ENCODE measurements around the gene ARID1B.
A peak's percentile ranks its signal among the peaks of the same experiment; 100 is the strongest.

The ARID1B gene

DNA sequence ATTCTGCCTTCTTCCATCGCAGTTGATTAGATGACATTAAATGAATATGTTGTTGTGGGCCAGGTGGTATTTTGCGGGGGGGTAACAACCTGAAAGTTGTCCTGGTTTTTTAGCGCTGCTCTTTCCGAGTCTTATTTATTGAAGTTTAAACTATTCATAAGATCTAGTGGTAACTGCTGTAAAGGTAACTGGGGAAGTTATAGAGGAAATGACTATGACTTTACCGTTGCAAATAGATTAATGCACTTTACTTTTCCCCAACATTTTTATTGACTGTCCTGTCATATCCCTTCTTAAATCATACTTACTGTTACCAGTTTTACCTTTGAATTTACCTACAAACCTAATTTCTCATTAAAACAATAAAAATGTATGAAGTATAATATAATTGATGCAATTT is 173.4 kb downstream of the ARID1B start:
- H3K9me3 ChIP-seq (ENCODE audit: control extremely low read depth in 1 of 5, control insufficient read depth in 4 of 5, insufficient read depth in 2 of 5, low read depth in 1 of 5, low read length in 4 of 5), result no peaks in the 10 kb centered on the region
- H3K4me1 ChIP-seq (ENCODE audit: control extremely low read depth in 1 of 4, control insufficient read depth in 4 of 4, insufficient read depth in 4 of 4, low read length in 3 of 4), result peaks cover 22 to 50% (median 32%) of the 10 kb centered on the region in 4 experiments
- DNase-seq, result peak in 2 of 3 donors; percentile 54 to 73
- CTCF ChIA-PET, result interaction anchor here (1.8 kb wide), 1 partner anchor 35 kb away, joined by 7 read pairs; no protein-coding TSS in a partner anchor
- no peaks in the 10 kb centered on the region for H3K36me3 ChIP-seq (ENCODE audit: control insufficient read depth in 4 of 4, insufficient read depth in 4 of 4, low read length in 3 of 4)
- no peaks in the 10 kb centered on the region for H3K27me3 ChIP-seq (replicated peaks in 2 of 5; ENCODE audit: control insufficient read depth in 4 of 5, insufficient read depth in 5 of 5, low read length in 4 of 5)
- no CpG with 5 or more reads among the region's 5 CpGs for WGBS (ENCODE audit: insufficient coverage)
- peak overlapping the region in 2 of 7 experiments; percentile 13 to 53 for H3K4me3 ChIP-seq (ENCODE audit: control insufficient read depth in 1 of 7, extremely low read depth in 1 of 7, insufficient read depth in 4 of 7, low read depth in 2 of 7, low read length in 6 of 7)
- POLR2A ChIA-PET, result interaction anchor here (0.6 kb wide), 1 partner anchor 71 kb away, joined by 3 read pairs; no protein-coding TSS in a partner anchor
- H3K27ac ChIP-seq (ENCODE audit: insufficient read depth in 1 of 2, low read depth in 1 of 2, low read length in 2 of 2, poor library complexity in 1 of 2, severe bottlenecking in 2 of 2), result no peak overlapping the region

DNA sequence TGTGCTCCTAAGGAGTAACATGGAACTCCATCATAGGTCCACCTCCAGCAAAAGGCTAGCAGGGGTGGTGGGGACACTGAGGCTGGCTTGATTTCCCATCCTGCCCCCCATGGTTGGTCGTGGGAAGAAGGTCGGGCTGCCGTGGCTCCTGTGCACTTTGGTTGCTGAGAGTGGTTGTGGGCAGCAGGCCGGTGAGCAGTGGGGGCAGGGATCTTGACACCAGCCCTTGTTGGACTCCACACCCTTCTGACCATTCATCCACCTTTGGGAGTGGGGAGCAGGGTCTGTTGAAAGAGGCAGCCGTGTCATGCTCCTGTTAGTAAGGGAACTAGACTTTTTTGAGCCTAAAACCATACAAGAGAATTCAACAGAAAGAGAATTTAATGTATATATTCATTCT is 175.2 kb downstream of the ARID1B start:
- no peak overlapping the region for H3K4me3 ChIP-seq (ENCODE audit: control insufficient read depth in 1 of 7, extremely low read depth in 1 of 7, insufficient read depth in 4 of 7, low read depth in 2 of 7, low read length in 6 of 7)
- ChIA-PET CTCF (interaction anchor here (0.8 to 4.4 kb wide), 3 partner anchors 9 to 18 kb away, joined by 4 to 29 read pairs (median 10); no protein-coding TSS in a partner anchor), POLR2A (interaction anchor here (0.6 kb wide), 2 partner anchors 10 to 26 kb away, joined by 3 read pairs; no protein-coding TSS in a partner anchor)
- peaks cover 28 to 56% (median 36%) of the 10 kb centered on the region in 4 experiments for H3K4me1 ChIP-seq (ENCODE audit: control extremely low read depth in 1 of 4, control insufficient read depth in 4 of 4, insufficient read depth in 4 of 4, low read length in 3 of 4)
- DNase-seq, result no peak
- WGBS (ENCODE audit: insufficient coverage), result no CpG with 5 or more reads among the region's 5 CpGs
- H3K27me3 ChIP-seq (replicated peaks in 2 of 5; ENCODE audit: control insufficient read depth in 4 of 5, insufficient read depth in 5 of 5, low read length in 4 of 5), result no peaks in the 10 kb centered on the region
- H3K9me3 ChIP-seq (ENCODE audit: control extremely low read depth in 1 of 5, control insufficient read depth in 4 of 5, insufficient read depth in 2 of 5, low read depth in 1 of 5, low read length in 4 of 5), result no peaks in the 10 kb centered on the region
- peak overlapping the region in 1 of 2 experiments; percentile 6 for H3K27ac ChIP-seq (ENCODE audit: insufficient read depth in 1 of 2, low read depth in 1 of 2, low read length in 2 of 2, poor library complexity in 1 of 2, severe bottlenecking in 2 of 2)
- no peaks in the 10 kb centered on the region for H3K36me3 ChIP-seq (ENCODE audit: control insufficient read depth in 4 of 4, insufficient read depth in 4 of 4, low read length in 3 of 4)

- no peaks in the 10 kb centered on the region for H3K27me3 ChIP-seq (replicated peaks in 2 of 5; ENCODE audit: control insufficient read depth in 4 of 5, insufficient read depth in 5 of 5, low read length in 4 of 5)
- 85% methylated on average over 3 of the region's 3 CpGs for whole genome bisulfite sequencing (ENCODE audit: insufficient coverage)
- CTCF ChIA-PET, result interaction anchor here (0.7 to 4.4 kb wide), 3 partner anchors 10 to 37 kb away, joined by 3 to 29 read pairs (median 10); no protein-coding TSS in a partner anchor
- no peak overlapping the region for H3K4me3 ChIP-seq (ENCODE audit: control insufficient read depth in 1 of 7, extremely low read depth in 1 of 7, insufficient read depth in 4 of 7, low read depth in 2 of 7, low read length in 6 of 7)
- H3K9me3 ChIP-seq (ENCODE audit: control extremely low read depth in 1 of 5, control insufficient read depth in 4 of 5, insufficient read depth in 2 of 5, low read depth in 1 of 5, low read length in 4 of 5), result no peaks in the 10 kb centered on the region
- H3K4me1 ChIP-seq (ENCODE audit: control extremely low read depth in 1 of 4, control insufficient read depth in 4 of 4, insufficient read depth in 4 of 4, low read length in 3 of 4), result peaks cover 27 to 53% (median 35%) of the 10 kb centered on the region in 4 experiments
- peaks cover 0 to 5% (median under 1%) of the 10 kb centered on the region in 4 experiments for H3K36me3 ChIP-seq (ENCODE audit: control insufficient read depth in 4 of 4, insufficient read depth in 4 of 4, low read length in 3 of 4)
- DNase-seq, result no peak
- H3K27ac ChIP-seq (ENCODE audit: insufficient read depth in 1 of 2, low read depth in 1 of 2, low read length in 2 of 2, poor library complexity in 1 of 2, severe bottlenecking in 2 of 2), result peak overlapping the region in 1 of 2 experiments; percentile 26
- POLR2A ChIA-PET, result interaction anchor here (1.5 kb wide), 1 partner anchor 68 kb away, joined by 6 read pairs; no protein-coding TSS in a partner anchor
Measured at GRCh38 chr6:156953127-156953478, 175.9 kb downstream of the ARID1B start.

- WGBS (ENCODE audit: insufficient coverage), result 100% methylated on average over 2 of the region's 7 CpGs
- Histone ChIP-seq H3K9me3 (ENCODE audit: control extremely low read depth in 1 of 5, control insufficient read depth in 4 of 5, insufficient read depth in 2 of 5, low read depth in 1 of 5, low read length in 4 of 5) (no peaks in the 10 kb centered on the region), H3K27ac (ENCODE audit: insufficient read depth in 1 of 2, low read depth in 1 of 2, low read length in 2 of 2, poor library complexity in 1 of 2, severe bottlenecking in 2 of 2) (peak overlapping the region; percentile 26 to 60), H3K36me3 (ENCODE audit: control insufficient read depth in 4 of 4, insufficient read depth in 4 of 4, low read length in 3 of 4) (peaks cover 0 to 5% (median under 1%) of the 10 kb centered on the region in 4 experiments), H3K27me3 (replicated peaks in 2 of 5; ENCODE audit: control insufficient read depth in 4 of 5, insufficient read depth in 5 of 5, low read length in 4 of 5) (no peaks in the 10 kb centered on the region), H3K4me3 (ENCODE audit: control insufficient read depth in 1 of 7, extremely low read depth in 1 of 7, insufficient read depth in 4 of 7, low read depth in 2 of 7, low read length in 6 of 7) (no peak overlapping the region), H3K4me1 (ENCODE audit: control extremely low read depth in 1 of 4, control insufficient read depth in 4 of 4, insufficient read depth in 4 of 4, low read length in 3 of 4) (peaks cover 27 to 53% (median 35%) of the 10 kb centered on the region in 4 experiments)
- POLR2A ChIA-PET, result interaction anchor here (1.5 kb wide), 2 partner anchors 28 to 68 kb away, joined by 4 to 6 read pairs; no protein-coding TSS in a partner anchor
- CTCF ChIA-PET, result interaction anchor here (0.6 to 4.4 kb wide), 7 partner anchors 10 to 43 kb away, joined by 3 to 29 read pairs (median 4); no protein-coding TSS in a partner anchor
- DNase-seq, result peak; percentile 80 to 86 (median 81)
Measured at GRCh38 chr6:156953479-156954146, 176.4 kb downstream of the ARID1B start.

DNA sequence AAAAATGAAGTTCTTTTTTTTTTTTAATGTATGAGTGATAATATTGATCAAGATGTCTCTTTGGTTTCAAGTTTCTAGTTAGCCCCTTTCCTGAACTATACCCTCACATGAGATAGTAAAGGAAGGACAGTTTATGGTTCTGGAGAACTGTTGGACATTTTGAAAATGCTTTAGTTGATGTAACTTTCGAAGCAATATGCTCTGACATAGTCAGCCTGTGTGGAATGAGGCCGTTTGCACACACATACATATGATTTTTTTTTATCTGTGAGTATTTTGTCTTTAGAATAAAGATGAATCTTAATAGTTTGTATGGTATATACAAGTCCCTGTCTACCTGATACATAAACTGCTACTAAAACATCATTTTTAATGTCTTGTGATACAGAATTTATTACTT is 177.0 kb downstream of the ARID1B start:
- WGBS (ENCODE audit: insufficient coverage), result no CpG with 5 or more reads among the region's 2 CpGs

DNA sequence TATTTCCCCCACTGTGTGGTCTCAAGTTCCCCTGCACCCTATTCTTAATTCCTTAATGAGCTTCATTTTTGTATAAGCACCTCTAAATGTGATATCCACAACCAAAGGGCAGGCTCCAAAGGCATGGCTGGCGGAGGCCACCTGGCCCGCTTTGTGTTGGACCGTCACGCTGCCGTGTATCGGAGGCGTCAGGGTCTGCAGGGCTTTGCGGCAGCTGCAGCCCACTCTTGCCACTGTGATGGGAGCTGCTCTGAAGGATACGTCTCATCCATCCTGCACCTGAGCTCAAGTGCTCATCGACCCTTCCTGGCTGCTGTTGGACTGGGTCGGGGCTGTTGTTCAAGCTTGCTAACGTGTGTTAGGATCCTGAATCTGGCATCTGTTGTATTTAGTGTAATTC is 177.6 kb downstream of the ARID1B start:
- Histone ChIP-seq H3K4me3 (ENCODE audit: control insufficient read depth in 1 of 7, extremely low read depth in 1 of 7, insufficient read depth in 4 of 7, low read depth in 2 of 7, low read length in 6 of 7) (no peak overlapping the region), H3K27me3 (replicated peaks in 2 of 5; ENCODE audit: control insufficient read depth in 4 of 5, insufficient read depth in 5 of 5, low read length in 4 of 5) (no peaks in the 10 kb centered on the region), H3K27ac (ENCODE audit: insufficient read depth in 1 of 2, low read depth in 1 of 2, low read length in 2 of 2, poor library complexity in 1 of 2, severe bottlenecking in 2 of 2) (no peak overlapping the region), H3K36me3 (ENCODE audit: control insufficient read depth in 4 of 4, insufficient read depth in 4 of 4, low read length in 3 of 4) (peaks cover 0 to 5% (median 2%) of the 10 kb centered on the region in 4 experiments), H3K9me3 (ENCODE audit: control extremely low read depth in 1 of 5, control insufficient read depth in 4 of 5, insufficient read depth in 2 of 5, low read depth in 1 of 5, low read length in 4 of 5) (no peaks in the 10 kb centered on the region), H3K4me1 (ENCODE audit: control extremely low read depth in 1 of 4, control insufficient read depth in 4 of 4, insufficient read depth in 4 of 4, low read length in 3 of 4) (peaks cover 26 to 53% (median 33%) of the 10 kb centered on the region in 4 experiments)
- CTCF ChIA-PET, result interaction anchor here (0.5 to 4.4 kb wide), 10 partner anchors 10 to 157 kb away, joined by 3 to 29 read pairs (median 3); no protein-coding TSS in a partner anchor
- POLR2A ChIA-PET, result interaction anchor here (1.5 kb wide), 1 partner anchor 27 kb away, joined by 4 read pairs; no protein-coding TSS in a partner anchor
- DNase-seq, result no peak
- 96% methylated on average over 10 of the region's 12 CpGs for WGBS (ENCODE audit: insufficient coverage)

More for the DNA sequence above, 177.0 kb downstream of the ARID1B start:
- Histone ChIP-seq H3K27ac (ENCODE audit: insufficient read depth in 1 of 2, low read depth in 1 of 2, low read length in 2 of 2, poor library complexity in 1 of 2, severe bottlenecking in 2 of 2) (peak overlapping the region in 1 of 2 experiments; percentile 60), H3K27me3 (replicated peaks in 2 of 5; ENCODE audit: control insufficient read depth in 4 of 5, insufficient read depth in 5 of 5, low read length in 4 of 5) (no peaks in the 10 kb centered on the region), H3K4me1 (ENCODE audit: control extremely low read depth in 1 of 4, control insufficient read depth in 4 of 4, insufficient read depth in 4 of 4, low read length in 3 of 4) (peaks cover 26 to 53% (median 33%) of the 10 kb centered on the region in 4 experiments), H3K36me3 (ENCODE audit: control insufficient read depth in 4 of 4, insufficient read depth in 4 of 4, low read length in 3 of 4) (peaks cover 0 to 5% (median under 1%) of the 10 kb centered on the region in 4 experiments), H3K4me3 (ENCODE audit: control insufficient read depth in 1 of 7, extremely low read depth in 1 of 7, insufficient read depth in 4 of 7, low read depth in 2 of 7, low read length in 6 of 7) (no peak overlapping the region), H3K9me3 (ENCODE audit: control extremely low read depth in 1 of 5, control insufficient read depth in 4 of 5, insufficient read depth in 2 of 5, low read depth in 1 of 5, low read length in 4 of 5) (no peaks in the 10 kb centered on the region)
- DNase-seq, result no peak
- CTCF ChIA-PET, result interaction anchor here (0.6 to 4.4 kb wide), 10 partner anchors 11 to 66 kb away, joined by 3 to 29 read pairs (median 4); no protein-coding TSS in a partner anchor
- POLR2A ChIA-PET, result interaction anchor here (1.5 kb wide), 2 partner anchors 28 to 67 kb away, joined by 4 to 6 read pairs; no protein-coding TSS in a partner anchor
